HCT116 (cell line): ENCODE results near the gene AMPD1. TPM values are rescaled to one million over a fixed set of nuclear protein-coding genes. Genes with fewer than 3 reads are reported as not detected.

Experiments used
- ATAC-seq: fragments of 200-7000 bp; cut with Tn5 transposase; 2 replicates; pipeline ENCODE4 v1.9.1; 2020; ENCODE audit warnings: mild to moderate bottlenecking, moderate library complexity
- BruUV-seq: library from RNA; stranded (reverse); fragments of 400-500 nt; replicated peaks from 2 replicates; lab custom pipeline; 2021; lab: Mats Ljungman, UMichigan
- CTCF ChIA-PET: fragments of 300-600 bp; sonication (Branson Sonifier 250); formaldehyde crosslinking; loops from one replicate; lab custom pipeline; 2021; ENCODE audit warnings: antibody characterized with exemption; lab: Charles Lee
- POLR2A ChIA-PET: fragments of 300-600, 350-600 bp; sonication (Branson Sonifier 250); formaldehyde crosslinking; loops from one replicate; lab custom pipeline; 2021; ENCODE audit warnings: antibody characterized with exemption; lab: Charles Lee
- RAD21 ChIA-PET, 2 experiments: fragments of 300-600 bp; sonication (Branson Sonifier 250); formaldehyde crosslinking; loops; one replicate each; lab custom pipeline; 2023; ENCODE audit warnings: low total read pairs in 2 of 2; ENCODE audit not compliant: uncharacterized antibody in 2 of 2, unreplicated experiment in 2 of 2, low non-redundant PET in 1 of 2; lab: Charles Lee
- DNase-seq: peaks from one replicate; pipeline ENCODE4 v3.0.0-alpha.2; 2010; ENCODE audit warnings: low read depth, low spot score
- H2AFZ ChIP-seq: fragments of 200-600 bp; shearing (Covaris generic), sonication (generic); 2 replicates; pipeline ENCODE4 v1.6.1; 2017; ENCODE audit warnings: low read depth, mixed run types, mixed read lengths, antibody characterized with exemption, low read length; ENCODE audit not compliant: poor library complexity, severe bottlenecking
- H3K27ac ChIP-seq: 2 replicates; pipeline ENCODE4 v1.5.1; 2012; ENCODE audit warnings: low read depth, low read length
- H3K27me3 ChIP-seq: fragments of 200-600 bp; sonication (generic); 2 replicates; pipeline ENCODE4 v1.6.1; 2016; ENCODE audit warnings: mixed run types, low read length, mixed read lengths; ENCODE audit not compliant: insufficient read depth
- H3K36me3 ChIP-seq, 2 experiments: fragments of 200-500 bp in 1 of 2; fragments of 200-600 bp in 1 of 2; sonication (Bioruptor generic) in 1 of 2; sonication (generic) in 1 of 2; 2 replicates each; pipeline versions ENCODE4 v1.5.1 to v1.6.1; 2014 to 2016; ENCODE audit warnings: low read length in 2 of 2, inconsistent platforms in 1 of 2, mixed read lengths in 1 of 2, mixed run types in 1 of 2; ENCODE audit not compliant: insufficient read depth in 2 of 2, control insufficient read depth in 1 of 2
- H3K4me1 ChIP-seq, 2 experiments: fragments of 200-600 bp in 1 of 2; sonication (generic) in 1 of 2; 2 replicates each; pipeline versions ENCODE4 v1.5.1 to v1.6.1; 2012 to 2017; ENCODE audit warnings: low read length in 2 of 2, inconsistent platforms in 1 of 2, mild to moderate bottlenecking in 1 of 2, mixed read lengths in 1 of 2, mixed run types in 1 of 2, moderate library complexity in 1 of 2; ENCODE audit not compliant: insufficient read depth in 2 of 2, control insufficient read depth in 1 of 2
- H3K4me2 ChIP-seq: fragments of 200-600 bp; sonication (generic); 2 replicates; pipeline ENCODE4 v1.6.1; 2017; ENCODE audit warnings: mixed run types, low read length, mixed read lengths
- H3K4me3 ChIP-seq, 2 experiments: fragments of 200-600 bp in 1 of 2; sonication (generic) in 1 of 2; replicated peaks in 1 of 2; 2 replicates each; pipeline ENCODE4 v1.5.1; 2011 to 2016; ENCODE audit warnings: low read length in 2 of 2, control low read depth in 1 of 2, low read depth in 1 of 2, mild to moderate bottlenecking in 1 of 2, mixed read lengths in 1 of 2, mixed run types in 1 of 2
- H3K79me2 ChIP-seq: fragments of 200-600 bp; sonication (generic); 2 replicates; pipeline ENCODE4 v1.6.1; 2017; ENCODE audit warnings: mild to moderate bottlenecking, mixed run types, low read length, moderate library complexity, mixed read lengths; ENCODE audit not compliant: insufficient read depth
- H3K9ac ChIP-seq: fragments of 200-600 bp; sonication (generic); 2 replicates; pipeline ENCODE4 v1.6.1; 2016; ENCODE audit warnings: low read length, mixed read lengths
- H3K9me2 ChIP-seq: fragments of 200-600 bp; sonication (generic), shearing (Covaris generic); 2 replicates; pipeline ENCODE4 v1.6.1; 2017; ENCODE audit warnings: mixed run types, mild to moderate bottlenecking, moderate library complexity; ENCODE audit not compliant: insufficient read depth
- H3K9me3 ChIP-seq, 2 experiments: fragments of 200-500 bp in 1 of 2; fragments of 200-600 bp in 1 of 2; sonication (Bioruptor generic) in 1 of 2; sonication (generic) in 1 of 2; 2 replicates each; pipeline ENCODE4 v1.6.1; 2014 to 2017; ENCODE audit warnings: low read length in 2 of 2, mixed read lengths in 2 of 2, inconsistent platforms in 1 of 2, low read depth in 1 of 2, mild to moderate bottlenecking in 1 of 2, mixed run types in 1 of 2, moderate library complexity in 1 of 2; ENCODE audit not compliant: control insufficient read depth in 1 of 2, insufficient read depth in 1 of 2
- H4K20me1 ChIP-seq: fragments of 200-600 bp; sonication (generic), shearing (Covaris generic); 2 replicates; pipeline ENCODE4 v1.6.1; 2017; ENCODE audit warnings: mixed run types, mild to moderate bottlenecking, moderate library complexity; ENCODE audit not compliant: insufficient read depth
- CBX3 ChIP-seq: IDR thresholded peaks from 2 replicates; pipeline ENCODE4 v1.6.1; 2012; ENCODE audit warnings: low read depth
- CEBPB ChIP-seq: IDR thresholded peaks from 2 replicates; pipeline ENCODE4 v1.6.1; 2012; ENCODE audit warnings: low read depth
- JUND ChIP-seq: IDR thresholded peaks from 2 replicates; pipeline ENCODE4 v1.6.1; 2012
- POLR2AphosphoS5 ChIP-seq: IDR thresholded peaks from 2 replicates; pipeline ENCODE4 v1.6.1; 2011; ENCODE audit warnings: mild to moderate bottlenecking, low read depth, low read length, moderate library complexity
- RAD21 ChIP-seq: IDR thresholded peaks from 2 replicates; pipeline ENCODE4 v1.6.1; 2012; ENCODE audit warnings: low read depth, mild to moderate bottlenecking
- ZNF274 ChIP-seq: fragments of 200-500 bp; sonication (Bioruptor generic); IDR thresholded peaks from 2 replicates; pipeline ENCODE4 v1.6.1; 2014; ENCODE audit warnings: mild to moderate bottlenecking, low read depth, low read length, inconsistent platforms
- intact Hi-C: fragments of 100-400 bp; cut with micrococcal nuclease; formaldehyde crosslinking; loops from 2 replicates; pipeline ENCODE4 v1.10.0; 2022
- total RNA-seq: library from RNA; stranded (reverse); gene quantifications from one replicate; pipeline ENCODE4 v1.2.1, GENCODE V29; 2021; ENCODE audit not compliant: unreplicated experiment
- TF ChIP-seq, protein P1 (sequence below): IDR thresholded peaks from 2 replicates; pipeline ENCODE4 v1.6.1; 2012
- TF ChIP-seq, protein P2 (sequence below), 3 experiments: fragments of 200-600 bp in 1 of 3; sonication (generic) in 1 of 3; IDR thresholded peaks in 2 of 3; conservative IDR thresholded peaks in 1 of 3; 2 replicates each; pipeline ENCODE4 v1.5.1; 2012 to 2017; ENCODE audit warnings: low read depth in 2 of 3, low read length in 2 of 3, antibody characterized with exemption in 1 of 3, borderline replicate concordance in 1 of 3, control low read depth in 1 of 3, mild to moderate bottlenecking in 1 of 3, mixed read lengths in 1 of 3, mixed run types in 1 of 3, moderate library complexity in 1 of 3; ENCODE audit not compliant: insufficient read depth in 1 of 3

AMPD1 gene
- total RNA-seq, 1 experiment from 2014 or later = not detected

DNA sequence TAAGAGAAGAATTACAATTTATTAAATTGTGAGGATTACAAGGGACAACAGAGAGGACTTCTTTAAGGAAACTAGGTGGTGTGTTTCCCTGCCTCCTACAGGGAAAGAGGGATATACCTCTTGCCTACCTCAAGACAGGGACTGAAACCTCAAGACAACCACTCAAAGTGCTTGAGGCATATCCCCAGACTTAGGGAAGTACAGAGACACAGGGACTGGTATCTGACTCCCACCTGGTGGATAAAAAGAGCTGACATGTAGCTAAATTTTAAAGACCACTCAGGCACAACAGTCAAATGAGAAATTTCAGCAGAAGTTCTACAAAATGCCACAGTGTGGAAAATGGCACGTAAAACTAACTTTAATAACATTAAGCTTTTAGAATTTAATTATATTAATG, 46.8 kb downstream of the AMPD1 start:
- no peaks in the 10 kb centered on the region for H3K79me2 ChIP-seq
- no peak overlapping the region for H3K4me3 ChIP-seq
- no peaks in the 10 kb centered on the region for H3K4me1 ChIP-seq
- intact Hi-C loops = no loop called here
- H3K9me2 ChIP-seq = no peaks in the 10 kb centered on the region
- no peak overlapping the region for H3K9ac ChIP-seq
- no peaks in the 10 kb centered on the region for H3K9me3 ChIP-seq
- no peaks in the 10 kb centered on the region for H4K20me1 ChIP-seq
- ChIA-PET CTCF (no interaction called here), POLR2A (no interaction called here), RAD21 (no interaction called here)
- no TSS peak for BruUV-seq
- no peak for TF ChIP-seq POLR2AphosphoS5
- TF ChIP-seq CBX3 = no peak
- no peak for TF ChIP-seq CEBPB
- TF ChIP-seq, protein P1, sequence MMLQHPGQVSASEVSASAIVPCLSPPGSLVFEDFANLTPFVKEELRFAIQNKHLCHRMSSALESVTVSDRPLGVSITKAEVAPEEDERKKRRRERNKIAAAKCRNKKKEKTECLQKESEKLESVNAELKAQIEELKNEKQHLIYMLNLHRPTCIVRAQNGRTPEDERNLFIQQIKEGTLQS = no peak
- TF ChIP-seq, protein P2, sequence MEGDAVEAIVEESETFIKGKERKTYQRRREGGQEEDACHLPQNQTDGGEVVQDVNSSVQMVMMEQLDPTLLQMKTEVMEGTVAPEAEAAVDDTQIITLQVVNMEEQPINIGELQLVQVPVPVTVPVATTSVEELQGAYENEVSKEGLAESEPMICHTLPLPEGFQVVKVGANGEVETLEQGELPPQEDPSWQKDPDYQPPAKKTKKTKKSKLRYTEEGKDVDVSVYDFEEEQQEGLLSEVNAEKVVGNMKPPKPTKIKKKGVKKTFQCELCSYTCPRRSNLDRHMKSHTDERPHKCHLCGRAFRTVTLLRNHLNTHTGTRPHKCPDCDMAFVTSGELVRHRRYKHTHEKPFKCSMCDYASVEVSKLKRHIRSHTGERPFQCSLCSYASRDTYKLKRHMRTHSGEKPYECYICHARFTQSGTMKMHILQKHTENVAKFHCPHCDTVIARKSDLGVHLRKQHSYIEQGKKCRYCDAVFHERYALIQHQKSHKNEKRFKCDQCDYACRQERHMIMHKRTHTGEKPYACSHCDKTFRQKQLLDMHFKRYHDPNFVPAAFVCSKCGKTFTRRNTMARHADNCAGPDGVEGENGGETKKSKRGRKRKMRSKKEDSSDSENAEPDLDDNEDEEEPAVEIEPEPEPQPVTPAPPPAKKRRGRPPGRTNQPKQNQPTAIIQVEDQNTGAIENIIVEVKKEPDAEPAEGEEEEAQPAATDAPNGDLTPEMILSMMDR (IDR thresholded peaks at IDR 0.05 in 2 of 3, conservative IDR thresholded peaks at IDR 0.05 in 1 of 3; ENCODE audit: borderline replicate concordance in 1 of 3, insufficient read depth in 1 of 3, low read depth in 2 of 3, low read length in 2 of 3) = 0 out of 6 replicates have a peak, but pooled peaks of 1 of the 3 experiments have one; percentile 3
- H2AFZ ChIP-seq = no peak overlapping the region
- no peaks in the 10 kb centered on the region for H3K27me3 ChIP-seq
- DNase-seq = no peak
- no peaks in the 10 kb centered on the region for H3K36me3 ChIP-seq
- no peak overlapping the region for H3K27ac ChIP-seq
- ATAC-seq = no peak; the same call in 1 of the 2 replicates
- H3K4me2 ChIP-seq = no peak overlapping the region

DNA sequence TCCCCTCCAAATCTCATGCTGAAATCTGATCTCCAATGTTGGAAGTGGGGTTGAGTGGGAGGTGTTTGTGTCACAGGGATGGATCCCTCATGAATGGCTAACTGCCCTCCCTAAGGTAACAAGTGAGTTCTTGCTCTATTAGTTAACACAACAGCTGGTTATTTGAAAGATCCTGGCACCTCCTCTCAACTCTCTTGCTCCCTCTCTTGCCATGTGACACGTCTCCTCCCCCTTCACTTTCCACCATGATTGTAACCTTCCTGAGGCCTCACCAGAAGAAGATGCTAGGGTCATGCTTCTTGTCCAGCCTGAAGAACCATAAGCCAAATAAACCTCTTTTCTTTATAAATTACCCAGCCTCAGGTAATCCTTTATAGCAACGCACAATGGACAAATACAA, 54.0 kb downstream of the AMPD1 start:
- CTCF ChIA-PET = no interaction called here
- no TSS peak for BruUV-seq
- RAD21 ChIA-PET = no interaction called here
- Histone ChIP-seq H3K27ac (no peak overlapping the region), H3K36me3 (no peaks in the 10 kb centered on the region), H2AFZ (no peak overlapping the region), H3K9me3 (no peaks in the 10 kb centered on the region), H3K4me2 (no peak overlapping the region), H3K4me1 (no peaks in the 10 kb centered on the region), H3K27me3 (no peaks in the 10 kb centered on the region), H3K9ac (no peak overlapping the region), H3K79me2 (no peaks in the 10 kb centered on the region), H3K9me2 (no peaks in the 10 kb centered on the region), H3K4me3 (no peak overlapping the region), H4K20me1 (no peaks in the 10 kb centered on the region)
- POLR2A ChIA-PET = no interaction called here
- ATAC-seq (no peak), DNase-seq (no peak)
- intact Hi-C loops = no loop called here
- TF ChIP-seq CBX3 (no peak), ZNF274 (no peak), RAD21 (no peak), JUND (no peak)
- TF ChIP-seq, protein P2 (IDR thresholded peaks at IDR 0.05 in 2 of 3, conservative IDR thresholded peaks at IDR 0.05 in 1 of 3; ENCODE audit: borderline replicate concordance in 1 of 3, insufficient read depth in 1 of 3, low read depth in 2 of 3, low read length in 2 of 3) = no peak
